ENCODE measurements around the gene IL1RAPL1.
"Not testable (repeated sequence)": the region's sequence is repeated elsewhere in the genome, so short reads cannot be mapped to it uniquely, and the experiment has no call there.

Gene IL1RAPL1

GRCh38 chrX:28787206-28787605, 200.0 kb downstream of the IL1RAPL1 start:
- DNase-seq (ENCODE audit: low spot score), result no peak

GRCh38 chrX:28800671-28801070, 213.4 kb downstream of the IL1RAPL1 start:
- not testable (repeated sequence) for DNase-seq (ENCODE audit: low spot score)

- DNase-seq (ENCODE audit: low spot score), result no peak
Measured at GRCh38 chrX:28802625-28803024, 215.4 kb downstream of the IL1RAPL1 start.

- no peak for DNase-seq (ENCODE audit: low spot score)
Measured at GRCh38 chrX:28835991-28836390, 248.7 kb downstream of the IL1RAPL1 start.

GRCh38 chrX:28843817-28844216, 256.6 kb downstream of the IL1RAPL1 start:
- DNase-seq (ENCODE audit: low spot score), result no peak

GRCh38 chrX:28847423-28847822, 260.2 kb downstream of the IL1RAPL1 start:
- DNase-seq (ENCODE audit: low spot score), result no peak

- no peak for DNase-seq (ENCODE audit: low spot score)
Measured at GRCh38 chrX:28848707-28849106, 261.5 kb downstream of the IL1RAPL1 start.

GRCh38 chrX:28850955-28851354, 263.7 kb downstream of the IL1RAPL1 start:
- no peak for DNase-seq (ENCODE audit: low spot score)

GRCh38 chrX:28851871-28852270, 264.6 kb downstream of the IL1RAPL1 start:
- no peak for DNase-seq (ENCODE audit: low spot score)

- DNase-seq (ENCODE audit: low spot score), result no peak
Measured at GRCh38 chrX:28854637-28855036, 267.4 kb downstream of the IL1RAPL1 start.

- no peak for DNase-seq (ENCODE audit: low spot score)
Measured at GRCh38 chrX:28876408-28876807, 289.2 kb downstream of the IL1RAPL1 start.

- no peak for DNase-seq (ENCODE audit: low spot score)
Measured at GRCh38 chrX:28876901-28877300, 289.7 kb downstream of the IL1RAPL1 start.

- no peak for DNase-seq (ENCODE audit: low spot score)
Measured at GRCh38 chrX:28880136-28880535, 292.9 kb downstream of the IL1RAPL1 start.

- DNase-seq (ENCODE audit: low spot score), result no peak
Measured at GRCh38 chrX:28884823-28885222, 297.6 kb downstream of the IL1RAPL1 start.

GRCh38 chrX:28888416-28888815, 301.2 kb downstream of the IL1RAPL1 start:
- no peak for DNase-seq (ENCODE audit: low spot score)

- DNase-seq (ENCODE audit: low spot score), result no peak
Measured at GRCh38 chrX:28889591-28890090, 302.4 kb downstream of the IL1RAPL1 start.

GRCh38 chrX:28901637-28902036, 314.4 kb downstream of the IL1RAPL1 start:
- no peak for DNase-seq (ENCODE audit: low spot score)

- DNase-seq (ENCODE audit: low spot score), result no peak
Measured at GRCh38 chrX:28910487-28910886, 323.2 kb downstream of the IL1RAPL1 start.

- DNase-seq (ENCODE audit: low spot score), result no peak
Measured at GRCh38 chrX:28920153-28920943, 333.1 kb downstream of the IL1RAPL1 start.

- DNase-seq (ENCODE audit: low spot score), result no peak
Measured at GRCh38 chrX:28922106-28922505, 334.9 kb downstream of the IL1RAPL1 start.

- DNase-seq (ENCODE audit: low spot score), result no peak
Measured at GRCh38 chrX:28946846-28947245, 359.6 kb downstream of the IL1RAPL1 start.

- no peak for DNase-seq (ENCODE audit: low spot score)
Measured at GRCh38 chrX:28960063-28960462, 372.8 kb downstream of the IL1RAPL1 start.

- DNase-seq (ENCODE audit: low spot score), result no peak
Measured at GRCh38 chrX:28966331-28966730, 379.1 kb downstream of the IL1RAPL1 start.

- DNase-seq (ENCODE audit: low spot score), result no peak
Measured at GRCh38 chrX:28969126-28969525, 381.9 kb downstream of the IL1RAPL1 start.

Measured in left forelimb (tissue), 1 donor.